Aorta (tissue), 5 donors: Measurements from ENCODE around the gene GDF15. TPM values are rescaled to one million over a fixed set of nuclear protein-coding genes. Genes with fewer than 3 reads are reported as not detected.
"Not testable (repeated sequence)": the region's sequence is repeated elsewhere in the genome, so short reads cannot be mapped to it uniquely, and the experiment has no call there.

Source experiments
- ATAC-seq: fragments of 200-7000 bp; cut with Tn5 transposase; one replicate; pipeline ENCODE4 v1.9.1; 2022; ENCODE audit warnings: moderate library complexity; ENCODE audit not compliant: low FRiP score
- DNase-seq, 2 donors: peaks; one replicate each; pipeline ENCODE4 v3.0.0-alpha.2; 2020
- H3K27ac ChIP-seq, 2 donors: one replicate each; pipeline ENCODE4 v1.5.1; 2013; ENCODE audit warnings: low read length in 2 of 2, mild to moderate bottlenecking in 2 of 2, moderate library complexity in 2 of 2, control low read depth in 1 of 2, inconsistent platforms in 1 of 2, low read depth in 1 of 2
- H3K27me3 ChIP-seq, 2 donors: one replicate each; pipeline ENCODE4 v1.6.1; 2013; ENCODE audit warnings: control low read depth in 1 of 2, low read length in 1 of 2, mild to moderate bottlenecking in 1 of 2, moderate library complexity in 1 of 2; ENCODE audit not compliant: insufficient read depth in 2 of 2, control insufficient read depth in 1 of 2
- H3K36me3 ChIP-seq, 2 donors: one replicate each; pipeline ENCODE4 v1.6.1; 2013; ENCODE audit warnings: control low read depth in 1 of 2, low read length in 1 of 2, mild to moderate bottlenecking in 1 of 2; ENCODE audit not compliant: insufficient read depth in 2 of 2, control insufficient read depth in 1 of 2
- H3K4me1 ChIP-seq, 2 donors: one replicate each; pipeline ENCODE4 v1.6.1; 2013; ENCODE audit warnings: low read length in 2 of 2, control low read depth in 1 of 2, mild to moderate bottlenecking in 1 of 2, moderate library complexity in 1 of 2; ENCODE audit not compliant: insufficient read depth in 2 of 2, control insufficient read depth in 1 of 2
- H3K4me3 ChIP-seq, 2 donors: one replicate each; pipeline ENCODE4 v1.5.1; 2013; ENCODE audit warnings: low read length in 2 of 2, control low read depth in 1 of 2, mild to moderate bottlenecking in 1 of 2
- H3K9me3 ChIP-seq: one replicate; pipeline ENCODE4 v1.6.1; 2013; ENCODE audit warnings: mild to moderate bottlenecking, low read length; ENCODE audit not compliant: control insufficient read depth
- WGBS, 2 donors: extraction: QIAGEN DNeasy Blood & Tissue Kit; methylation state at CpG; one replicate each; pipeline ENCODE4 v1.1.7; 2013; 5-methylcytosine and 5-hydroxymethylcytosine counted together
- intact Hi-C, 2 donors: fragments of 100-400 bp; cut with DNase I; formaldehyde crosslinking; loops; one replicate each; pipeline versions ENCODE4 v1.14.2 to v1.15.0; 2022
- polyA plus RNA-seq, 2 donors: library from polyadenylated mRNA; stranded (reverse); fragments of 200-250 nt; gene quantifications; one replicate each; pipeline ENCODE4 v1.2.3, GENCODE V29; 2013
- total RNA-seq, 2 donors: library from RNA; stranded (reverse); fragmentation: NEBNext Ultra II Directional; extraction: Animal tissue kit (Norgen Biotek cat#: 25700); gene quantifications; one replicate each; pipeline ENCODE4 v1.2.1, GENCODE V29; 2021
- donor health status: healthy with polysubstance abuse.
- donor health status: Bipolar disorder and iron deficiency.
- donor health status: DM: no; HTN: no; CAD: no.
- donor health status: DM: no; HTN: no; CAD: no.
- donor health status: DM: yes; HTN: yes; CAD: no.

The GDF15 gene
- total and polyA plus RNA-seq, 4 donors, result 2.8 to 9.8 (median 3.7) TPM

- not testable (repeated sequence) for H3K4me1 ChIP-seq, DNase-seq, H3K27ac ChIP-seq, H3K27me3 ChIP-seq, H3K36me3 ChIP-seq, H3K4me3 ChIP-seq, ATAC-seq, H3K9me3 ChIP-seq
- WGBS, 2 donors, result 95 to 96% methylated on average over 6 to 7 of the region's 7 CpGs
- intact Hi-C loops, result loop anchor here in 1 of 2 donors (5.0 kb wide), 1 partner anchor 33 kb away; the partner anchor contains the start of gene GDF15
Observed at GRCh38 chr19:18354743-18355142, 31.2 kb upstream of the GDF15 start.

- no peak for DNase-seq
- 93 to 100% methylated on average over 3 of the region's 3 CpGs for WGBS, 2 donors
- Histone ChIP-seq H3K9me3 (no peaks in the 10 kb centered on the region), H3K36me3 (no peaks in the 10 kb centered on the region), H3K27me3 (no peaks in the 10 kb centered on the region), H3K4me3 (no peak overlapping the region), H3K4me1 (no peaks in the 10 kb centered on the region), H3K27ac (no peak overlapping the region)
- intact Hi-C loops, result no loop called here
- no peak for ATAC-seq
Observed at GRCh38 chr19:18357041-18357440, 28.9 kb upstream of the GDF15 start.

- ATAC-seq (no peak), DNase-seq (no peak)
- Histone ChIP-seq H3K4me3 (no peak overlapping the region), H3K36me3 (no peaks in the 10 kb centered on the region), H3K4me1 (no peaks in the 10 kb centered on the region), H3K27me3 (no peaks in the 10 kb centered on the region), H3K9me3 (no peaks in the 10 kb centered on the region), H3K27ac (no peak overlapping the region)
- WGBS, 2 donors, result 94 to 96% methylated on average over 8 of the region's 8 CpGs
- intact Hi-C loops, result no loop called here
Observed at GRCh38 chr19:18361646-18362045, 24.3 kb upstream of the GDF15 start.

GRCh38 chr19:18362934-18363542, 22.9 kb upstream of the GDF15 start:
- H3K36me3 ChIP-seq, result no peaks in the 10 kb centered on the region
- H3K27ac ChIP-seq, result no peak overlapping the region
- H3K9me3 ChIP-seq, result no peaks in the 10 kb centered on the region
- DNase-seq (no peak), ATAC-seq (no peak)
- no peaks in the 10 kb centered on the region for H3K27me3 ChIP-seq
- no peak overlapping the region for H3K4me3 ChIP-seq
- no peaks in the 10 kb centered on the region for H3K4me1 ChIP-seq
- intact Hi-C loops, result no loop called here
- 93 to 95% methylated on average over 17 of the region's 17 CpGs for WGBS, 2 donors

- no peaks in the 10 kb centered on the region for H3K4me1 ChIP-seq
- H3K9me3 ChIP-seq, result no peaks in the 10 kb centered on the region
- ATAC-seq (no peak), DNase-seq (no peak)
- intact Hi-C loops, result no loop called here
- H3K4me3 ChIP-seq, result no peak overlapping the region
- H3K27me3 ChIP-seq, result no peaks in the 10 kb centered on the region
- no peaks in the 10 kb centered on the region for H3K36me3 ChIP-seq
- H3K27ac ChIP-seq, result peak overlapping the region in 1 of 2 donors; percentile 20
- WGBS, 2 donors, result 83 to 91% methylated on average over 6 of the region's 6 CpGs
Observed at GRCh38 chr19:18363787-18364186, 22.2 kb upstream of the GDF15 start.

- DNase-seq, H3K9me3 ChIP-seq, ATAC-seq, intact Hi-C loops, H3K4me1 ChIP-seq, H3K27me3 ChIP-seq, H3K4me3 ChIP-seq, H3K36me3 ChIP-seq: not testable (repeated sequence)
- H3K27ac ChIP-seq, result peak overlapping the region in 1 of 2 donors; percentile 58
- 37 to 38% methylated on average over 11 of the region's 11 CpGs for WGBS, 2 donors
Observed at GRCh38 chr19:18364277-18364825, 21.6 kb upstream of the GDF15 start.

GRCh38 chr19:18364826-18365528, 21.0 kb upstream of the GDF15 start:
- ATAC-seq (peak; percentile 74), DNase-seq (peak; percentile 84)
- no peaks in the 10 kb centered on the region for H3K9me3 ChIP-seq
- H3K27ac ChIP-seq, result peak overlapping the region in 1 of 2 donors; percentile 58
- no peak overlapping the region for H3K4me3 ChIP-seq
- WGBS, 2 donors, result 1 to 5% methylated on average over 15 of the region's 15 CpGs
- intact Hi-C loops, result loop anchor here in 1 of 2 donors (1.0 kb wide), 1 partner anchor 9 kb away; no protein-coding TSS in a partner anchor
- no peaks in the 10 kb centered on the region for H3K36me3 ChIP-seq
- H3K27me3 ChIP-seq, result no peaks in the 10 kb centered on the region
- H3K4me1 ChIP-seq, result no peaks in the 10 kb centered on the region

- Histone ChIP-seq H3K9me3 (no peaks in the 10 kb centered on the region), H3K4me1 (no peaks in the 10 kb centered on the region), H3K36me3 (no peaks in the 10 kb centered on the region), H3K27ac (no peak overlapping the region), H3K27me3 (no peaks in the 10 kb centered on the region), H3K4me3 (no peak overlapping the region)
- 96 to 98% methylated on average over 2 of the region's 2 CpGs for WGBS, 2 donors
- ATAC-seq (no peak), DNase-seq (no peak)
- intact Hi-C loops, result no loop called here
Observed at GRCh38 chr19:18366021-18366435, 19.9 kb upstream of the GDF15 start.
